ENCODE measurements around the gene VPS50.
"Not testable (repeated sequence)": the region's sequence is repeated elsewhere in the genome, so short reads cannot be mapped to it uniquely, and the experiment has no call there.

Gene VPS50

GRCh38 chr7:93307943-93308342, 75.8 kb downstream of the VPS50 start:
- DNase-seq (ENCODE audit: low spot score) = no peak

GRCh38 chr7:93310346-93310745, 78.2 kb downstream of the VPS50 start:
- no peak for TF ChIP-seq CTCF (IDR thresholded peaks at IDR 0.05; ENCODE audit: extremely low read depth, missing control alignments)
- no peak for DNase-seq (ENCODE audit: low spot score)

More at GRCh38 chr7:93307943-93308342, 75.8 kb downstream of the VPS50 start:
- no peak for TF ChIP-seq CTCF (IDR thresholded peaks at IDR 0.05; ENCODE audit: extremely low read depth, missing control alignments)

- TF ChIP-seq CTCF (IDR thresholded peaks at IDR 0.05; ENCODE audit: extremely low read depth, missing control alignments) = no peak
- no peak for DNase-seq (ENCODE audit: low spot score)
Measured at GRCh38 chr7:93314449-93314848, 82.3 kb downstream of the VPS50 start.

- DNase-seq (ENCODE audit: low spot score) = no peak
Measured at GRCh38 chr7:93315896-93316295, 83.7 kb downstream of the VPS50 start.

GRCh38 chr7:93316730-93317129, 84.6 kb downstream of the VPS50 start:
- no peak for TF ChIP-seq CTCF (IDR thresholded peaks at IDR 0.05; ENCODE audit: extremely low read depth, missing control alignments)
- no peak for DNase-seq (ENCODE audit: low spot score)

More at GRCh38 chr7:93315896-93316295, 83.7 kb downstream of the VPS50 start:
- no peak for TF ChIP-seq CTCF (IDR thresholded peaks at IDR 0.05; ENCODE audit: extremely low read depth, missing control alignments)

- no peak for TF ChIP-seq CTCF (IDR thresholded peaks at IDR 0.05; ENCODE audit: extremely low read depth, missing control alignments)
- no peak for DNase-seq (ENCODE audit: low spot score)
Measured at GRCh38 chr7:93320887-93321286, 88.7 kb downstream of the VPS50 start.

- DNase-seq (ENCODE audit: low spot score) = not testable (repeated sequence)
Measured at GRCh38 chr7:93326291-93326690, 94.1 kb downstream of the VPS50 start.

- TF ChIP-seq CTCF (IDR thresholded peaks at IDR 0.05; ENCODE audit: extremely low read depth, missing control alignments) = no peak
- no peak for DNase-seq (ENCODE audit: low spot score)
Measured at GRCh38 chr7:93327006-93327633, 95.0 kb downstream of the VPS50 start.
